Measurements from ENCODE around the gene ADAMTS2.

Gene ADAMTS2

GRCh38 chr5:179344431-179345182 lies 654 bp downstream of the ADAMTS2 start:
- DNase-seq = peak in 1 of 56 donors; percentile 29

DNA sequence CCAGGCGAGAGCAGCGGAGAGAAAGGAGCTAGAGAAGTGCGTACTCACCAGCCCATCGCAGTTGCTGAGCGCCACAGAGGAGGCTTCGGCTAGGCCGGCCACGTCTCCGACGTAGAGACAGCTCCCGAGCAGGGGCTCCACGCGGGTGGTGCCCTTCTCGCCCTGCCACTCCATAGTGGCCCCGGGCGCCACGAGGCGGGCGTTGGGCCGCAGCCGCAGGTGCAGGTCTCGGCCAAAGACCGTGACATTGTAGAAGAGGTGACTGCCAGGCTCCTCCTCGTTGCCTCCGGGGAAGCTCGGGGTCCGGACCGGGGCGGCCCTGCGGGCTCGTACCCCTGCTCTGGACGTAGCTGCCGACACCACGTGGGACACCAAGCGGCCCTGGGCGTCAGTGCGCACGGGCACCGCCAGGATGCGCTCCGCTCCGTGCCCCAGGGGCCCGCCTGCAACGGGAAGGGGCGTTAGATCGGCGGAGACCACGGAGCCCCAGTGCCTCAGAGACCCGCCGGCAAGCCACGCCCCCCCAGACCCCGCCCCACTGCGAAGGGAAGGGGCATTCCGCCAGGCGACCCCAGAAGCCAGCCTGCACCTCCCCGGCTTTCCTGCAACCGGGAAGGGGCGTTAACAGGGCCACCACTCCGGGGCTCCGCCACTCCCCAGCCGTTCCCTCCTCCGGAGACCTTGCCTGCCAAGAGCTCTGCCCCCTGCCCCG lies 1.4 kb downstream of the ADAMTS2 start:
- peak in 2 of 56 donors; percentile 6 to 16 for DNase-seq

DNA sequence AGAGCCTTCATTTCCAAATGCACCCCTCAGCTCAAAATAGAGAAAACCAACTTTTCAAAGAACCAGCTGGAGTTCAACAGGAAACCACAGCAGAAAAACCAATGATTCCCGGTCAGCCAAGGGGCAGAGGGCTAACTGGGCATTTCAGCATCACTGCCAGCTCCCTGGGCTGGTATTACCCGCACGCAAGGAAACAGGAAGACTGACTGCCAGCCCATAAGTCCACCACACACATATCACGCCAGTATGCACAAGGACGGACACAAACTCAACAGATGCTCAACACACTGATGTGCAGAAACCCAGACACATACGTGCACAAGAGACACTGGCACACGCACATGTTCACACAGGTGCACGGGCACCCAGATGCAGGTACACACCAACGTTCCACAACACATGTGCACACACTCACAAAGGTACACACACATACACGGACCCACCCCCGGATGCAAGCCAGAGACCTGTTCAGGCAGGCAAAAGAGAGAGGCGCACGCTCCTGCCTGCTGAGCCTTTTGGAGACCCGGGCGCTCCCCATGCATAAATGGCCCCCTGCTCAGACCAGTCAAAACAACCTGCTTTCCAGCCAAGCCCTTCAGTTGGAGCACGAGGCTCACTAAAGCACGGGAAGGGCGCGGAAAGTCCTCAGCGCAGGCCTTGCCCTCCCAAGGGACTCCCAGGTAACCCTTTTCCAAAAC lies 2.1 kb downstream of the ADAMTS2 start:
- DNase-seq = no peak

DNA sequence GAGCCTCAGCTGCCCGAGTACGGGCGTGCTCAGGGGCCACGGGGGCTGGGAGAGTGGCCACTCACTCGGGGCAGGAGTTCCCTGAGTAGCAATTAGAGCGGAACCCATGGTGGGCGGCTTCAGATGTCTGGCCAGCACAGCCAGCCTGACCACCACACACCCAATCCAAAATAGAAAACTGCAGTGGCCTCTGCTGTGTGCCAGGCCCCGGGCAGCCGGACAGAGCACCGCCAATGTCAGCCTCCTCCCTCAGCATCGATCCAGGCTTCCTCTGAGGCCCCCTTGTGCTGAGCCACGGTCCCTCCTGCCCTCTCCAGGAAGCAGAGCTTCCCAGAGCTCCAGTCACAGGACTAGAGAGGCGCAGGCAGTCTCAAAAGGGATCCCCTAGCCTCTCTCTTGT lies 2.7 kb downstream of the ADAMTS2 start:
- DNase-seq = peak in 2 of 56 donors; percentile 6 to 14

GRCh38 chr5:179340465-179340864 lies 4.8 kb downstream of the ADAMTS2 start:
- no peak for DNase-seq

DNA sequence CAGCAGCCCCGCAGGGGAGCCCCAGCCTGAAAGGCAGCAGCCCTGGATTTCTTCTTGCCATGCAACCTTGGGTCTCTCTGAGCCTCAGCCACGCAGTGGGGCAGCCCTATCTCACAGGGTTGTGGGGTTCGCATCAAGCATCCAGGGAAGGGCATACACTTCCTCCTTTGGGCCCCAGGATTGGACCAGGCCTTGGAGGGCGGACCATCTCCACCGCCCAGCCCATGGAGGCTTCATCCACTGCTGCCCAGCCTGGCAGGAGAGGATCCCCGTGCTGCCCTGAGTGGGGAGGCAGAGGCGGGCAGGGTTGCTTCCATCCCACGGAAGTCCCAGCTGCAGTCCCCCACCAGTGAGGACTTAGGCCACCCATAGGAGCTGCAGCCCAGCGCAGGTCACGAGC lies 5.3 kb downstream of the ADAMTS2 start:
- DNase-seq = no peak

DNA sequence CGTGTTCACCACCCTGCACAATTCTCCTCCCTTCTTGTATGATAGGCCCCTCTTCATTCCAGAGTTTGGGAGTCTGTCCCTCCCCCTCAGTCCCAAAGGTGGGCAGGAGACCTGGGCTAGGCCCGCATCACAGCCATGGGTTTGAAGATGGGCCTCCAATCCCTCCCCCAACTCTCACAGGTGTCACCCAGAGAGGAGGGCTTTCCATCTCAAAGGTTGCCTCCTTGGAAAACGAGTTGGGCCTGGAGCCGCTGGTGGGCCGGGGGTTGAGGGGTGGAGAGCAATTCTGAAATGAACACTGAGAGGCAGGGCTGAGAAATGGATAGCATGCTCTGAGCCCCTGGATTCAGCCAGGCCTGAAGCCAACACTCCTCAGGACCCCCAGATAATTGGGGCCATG lies 6.2 kb downstream of the ADAMTS2 start:
- no peak for DNase-seq

GRCh38 chr5:179337796-179338676 lies 7.2 kb downstream of the ADAMTS2 start:
- DNase-seq = no peak

- DNase-seq = no peak
Measured at GRCh38 chr5:179336871-179337795, 8.1 kb downstream of the ADAMTS2 start.

GRCh38 chr5:179336126-179336870 lies 9.0 kb downstream of the ADAMTS2 start:
- DNase-seq = peak in 1 of 56 donors; percentile 27

- no peak for DNase-seq
Measured at GRCh38 chr5:179333796-179334761, 11.2 kb downstream of the ADAMTS2 start.

DNA sequence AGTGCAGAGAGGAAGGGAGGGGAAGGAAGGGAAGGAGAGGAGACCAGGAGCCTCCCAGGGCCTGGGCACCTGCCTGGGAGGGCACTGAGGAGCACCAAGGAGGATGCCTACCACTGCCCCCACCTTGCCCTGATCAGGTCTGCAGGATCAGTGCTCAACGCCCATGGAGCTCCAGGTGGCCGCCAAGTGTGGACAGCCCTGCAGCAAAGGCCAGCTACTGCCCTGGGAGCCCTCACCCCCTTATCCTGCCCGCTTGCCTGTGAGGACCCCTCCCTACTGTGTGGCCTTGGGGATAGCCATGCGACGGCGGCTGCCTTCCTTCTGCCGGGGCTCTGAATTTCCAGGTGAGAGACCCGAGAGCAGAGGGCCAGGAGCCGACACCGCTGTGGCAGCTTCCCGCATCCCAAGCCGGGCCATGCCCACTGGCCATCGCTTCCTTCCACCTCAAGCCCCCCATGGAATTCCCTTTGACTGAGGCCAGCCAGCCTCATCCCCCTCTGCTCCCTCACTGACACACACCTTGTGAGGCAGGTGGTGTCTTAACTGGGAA lies 12.4 kb downstream of the ADAMTS2 start:
- DNase-seq = no peak

DNA sequence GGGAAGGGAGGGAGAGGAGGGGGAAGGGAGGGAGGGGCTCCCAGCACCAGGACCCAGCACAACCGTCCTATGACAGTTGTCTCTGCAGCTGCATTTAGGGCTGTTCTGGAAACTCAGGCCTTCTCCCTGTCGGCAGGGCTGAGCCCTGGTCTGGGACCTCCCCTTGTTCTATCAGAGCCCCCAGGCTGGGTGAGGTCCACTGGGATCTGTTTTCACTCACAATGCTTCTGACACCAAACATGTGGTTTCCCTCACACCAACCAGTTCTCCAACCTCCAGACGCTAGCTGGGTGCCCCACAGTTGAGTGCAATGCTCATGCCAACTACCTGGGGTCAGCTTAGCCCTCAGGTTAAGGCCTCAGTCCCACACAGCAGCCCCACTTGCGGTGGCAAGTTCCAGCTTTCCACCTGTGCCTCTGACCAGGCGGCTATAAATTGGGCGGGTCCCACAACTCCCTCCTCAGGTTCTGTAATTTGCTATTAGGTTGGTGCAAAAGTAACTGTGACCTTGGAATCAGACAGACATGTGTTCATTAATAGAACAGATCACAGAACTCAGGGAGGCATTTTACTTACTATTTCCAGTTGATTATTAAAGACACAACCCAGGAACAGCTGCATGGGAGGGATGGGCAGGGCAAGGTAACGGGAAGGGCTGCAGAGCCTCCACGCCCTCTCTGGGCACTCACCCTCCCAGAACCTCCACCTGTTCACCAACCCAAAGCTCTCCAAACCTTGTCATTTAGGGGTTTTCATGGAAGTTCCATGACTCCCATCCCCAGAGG lies 13.5 kb downstream of the ADAMTS2 start:
- DNase-seq = no peak

GRCh38 chr5:179330186-179330900 lies 14.9 kb downstream of the ADAMTS2 start:
- DNase-seq = no peak

GRCh38 chr5:179328291-179328690 lies 17.0 kb downstream of the ADAMTS2 start:
- no peak for DNase-seq

- DNase-seq = no peak
Measured at GRCh38 chr5:179327021-179327735, 18.1 kb downstream of the ADAMTS2 start.

Measured in amygdala (tissue), 56 donors.